GM12878 (cell line): ENCODE measurements around the gene GLT8D2. TPM values are rescaled to one million over a fixed set of nuclear protein-coding genes. Genes with fewer than 3 reads are reported as not detected.

ENCODE experiments used
- ATAC-seq: fragments of 200-7000 bp; cut with Tn5 transposase; 3 replicates; pipeline ENCODE4 v1.9.1; 2020; ENCODE audit warnings: mild to moderate bottlenecking, moderate library complexity
- BruUV-seq: library from RNA; stranded (reverse); fragments of 400-500 nt; replicated peaks from 2 replicates; lab custom pipeline; 2021; lab: Mats Ljungman, UMichigan
- CTCF ChIA-PET: fragments of 300-600 bp; sonication (Branson Sonifier 250); formaldehyde crosslinking; extraction: SDS; loops from one replicate; lab custom pipeline; 2021; ENCODE audit warnings: inconsistent platforms; lab: Yijun Ruan, JAX
- POLR2A ChIA-PET: fragments of 350-600 bp; formaldehyde crosslinking; extraction: SDS; loops from one replicate; lab custom pipeline; 2021; ENCODE audit warnings: inconsistent platforms; lab: Charles Lee
- RAD21 ChIA-PET: fragments of 300-600 bp; sonication (Branson Sonifier 250); formaldehyde crosslinking; loops from one replicate; lab custom pipeline; 2023; ENCODE audit warnings: antibody characterized with exemption; ENCODE audit not compliant: unreplicated experiment; lab: Charles Lee
- SMC1A ChIA-PET: fragments of 300-600 bp; sonication (Branson Sonifier 250); formaldehyde crosslinking; loops from one replicate; lab custom pipeline; 2023; ENCODE audit not compliant: unreplicated experiment, uncharacterized antibody; lab: Charles Lee
- DNase-seq: peaks from one replicate; pipeline ENCODE4 v3.0.0-alpha.2; 2011; ENCODE audit warnings: low read depth, low spot score
- FAIRE-seq: peaks from 3 replicates; lab custom pipeline; 2011; peaks lifted over from hg19 to GRCh38; lab: Jason Lieb, UNC
- H2AFZ ChIP-seq: 2 replicates; pipeline ENCODE4 v1.6.0; 2011; ENCODE audit warnings: low read depth, low read length, control low read depth; ENCODE audit not compliant: control insufficient read depth
- H3K27ac ChIP-seq: 2 replicates; pipeline ENCODE4 v1.5.1; 2011; ENCODE audit warnings: control low read depth; ENCODE audit not compliant: control insufficient read depth, insufficient read depth
- H3K27me3 ChIP-seq, 2 experiments: replicated peaks in 1 of 2; 2 replicates each; pipeline versions ENCODE4 v1.6.0 to v1.6.1; 2011; ENCODE audit warnings: low read length in 1 of 2; ENCODE audit not compliant: control insufficient read depth in 2 of 2, insufficient read depth in 2 of 2
- H3K36me3 ChIP-seq, 2 experiments: 2 replicates each; pipeline ENCODE4 v1.5.1; 2011; ENCODE audit warnings: low read length in 1 of 2; ENCODE audit not compliant: control insufficient read depth in 2 of 2, insufficient read depth in 2 of 2
- H3K4me1 ChIP-seq: 2 replicates; pipeline ENCODE4 v1.6.1; 2011; ENCODE audit warnings: mild to moderate bottlenecking, low read length, moderate library complexity, mixed read lengths; ENCODE audit not compliant: control insufficient read depth, insufficient read depth
- H3K4me2 ChIP-seq: 2 replicates; pipeline ENCODE4 v1.6.0; 2011; ENCODE audit warnings: control low read depth; ENCODE audit not compliant: control insufficient read depth, insufficient read depth
- H3K4me3 ChIP-seq: fragments of 200-600 bp; sonication (generic); 2 replicates; pipeline ENCODE4 v1.5.1; 2016
- H3K79me2 ChIP-seq: 2 replicates; pipeline ENCODE4 v1.6.0; 2011; ENCODE audit warnings: low read length; ENCODE audit not compliant: control insufficient read depth, insufficient read depth
- H3K9ac ChIP-seq: 2 replicates; pipeline ENCODE4 v1.8.0; 2011; ENCODE audit warnings: low read length, control low read depth, mixed read lengths; ENCODE audit not compliant: control insufficient read depth, insufficient read depth
- H3K9me3 ChIP-seq: replicated peaks from 3 replicates; pipeline ENCODE4 v1.5.1; 2011; ENCODE audit warnings: mild to moderate bottlenecking, low read length; ENCODE audit not compliant: control insufficient read depth, insufficient read depth
- H4K20me1 ChIP-seq: 2 replicates; pipeline ENCODE4 v1.6.0; 2011; ENCODE audit not compliant: control insufficient read depth, insufficient read depth
- ELK1 ChIP-seq: IDR thresholded peaks from 2 replicates; pipeline ENCODE4 v1.6.1; 2012; ENCODE audit warnings: low read depth, low read length, improper control_type of control experiment
- ESRRA ChIP-seq: IDR thresholded peaks from 2 replicates; pipeline ENCODE4 v1.6.1; 2012; ENCODE audit warnings: mild to moderate bottlenecking, low read length, improper control_type of control experiment
- MLLT1 ChIP-seq: fragments of 450-650 bp; IDR thresholded peaks from 2 replicates; pipeline ENCODE4 v1.6.1; 2016; ENCODE audit warnings: mild to moderate bottlenecking
- MXI1 ChIP-seq: fragments of 150-350 bp; IDR thresholded peaks from 2 replicates; pipeline ENCODE4 v1.6.1; 2011; ENCODE audit warnings: low read depth, mild to moderate bottlenecking, inconsistent platforms, low read length, improper control_type of control experiment
- NKRF ChIP-seq: fragments of 450-650 bp; conservative IDR thresholded peaks from 2 replicates; pipeline ENCODE4 v1.6.1; 2017; ENCODE audit warnings: mild to moderate bottlenecking, moderate library complexity
- RBBP5 ChIP-seq: fragments of 200-600 bp; sonication (generic); conservative IDR thresholded peaks from 2 replicates; pipeline ENCODE4 v1.6.1; 2016
- RFX5 ChIP-seq: IDR thresholded peaks from 2 replicates; pipeline ENCODE4 v1.6.1; 2011; ENCODE audit warnings: low read depth, low read length, improper control_type of control experiment
- SP1 ChIP-seq: IDR thresholded peaks from one replicate; pipeline ENCODE4 v1.6.1; 2011; ENCODE audit warnings: low read depth, low read length
- TAF1 ChIP-seq: IDR thresholded peaks from 2 replicates; pipeline ENCODE4 v1.6.1; 2011; ENCODE audit warnings: mild to moderate bottlenecking, low read depth, low read length, borderline replicate concordance
- TARDBP ChIP-seq: IDR thresholded peaks from 2 replicates; pipeline ENCODE4 v1.6.1; 2016; ENCODE audit warnings: borderline replicate concordance
- WRNIP1 ChIP-seq: IDR thresholded peaks from 2 replicates; pipeline ENCODE4 v1.6.1; 2011; ENCODE audit warnings: low read depth, low read length, improper control_type of control experiment, borderline replicate concordance
- ZNF207 ChIP-seq: fragments of 450-650 bp; IDR thresholded peaks from 2 replicates; pipeline ENCODE4 v1.6.1; 2014; ENCODE audit warnings: antibody characterized with exemption, mild to moderate bottlenecking, borderline replicate concordance
- WGBS: methylation state at CpG from one replicate; pipeline ENCODE4 v1.1.6; 2016; ENCODE audit warnings: low lambda C conversion rate; ENCODE audit not compliant: insufficient replicate concordance, insufficient coverage; ENCODE audit errors: missing lambda C conversion rate; 5-methylcytosine and 5-hydroxymethylcytosine counted together
- in situ Hi-C: fragments of 300-500 bp; cut with MboI; formaldehyde crosslinking; loops from 9 replicates; pipeline ENCODE4 v1.14.3; 2018; ENCODE audit warnings: mixed read lengths
- intact Hi-C: fragments of 100-400 bp; cut with micrococcal nuclease; formaldehyde crosslinking; loops from one replicate; pipeline ENCODE4 v1.14.2; 2022; ENCODE audit not compliant: unreplicated experiment
- polyA plus RNA-seq, 11 experiments: library from polyadenylated mRNA; depleted of rRNA in 4 of 11; unstranded in 6 of 11; stranded (reverse) in 5 of 11; fragments of >200 nt; fragmentation: Nextera tagmentation in 4 of 11; fragmentation: Illumina TruSeq in 1 of 11; extraction: Ambion mirVana in 4 of 11; extraction: Trizol in 1 of 11; gene quantifications; 1 replicate in 1 of 11; 2 replicates in 10 of 11; pipeline versions ENCODE4 v1.2.1 to v1.2.3, GENCODE V29; 2011 to 2016; ENCODE audit warnings: inconsistent platforms in 2 of 11, missing spikeins in 2 of 11, low read depth in 1 of 11
- total RNA-seq, 4 experiments: library from RNA; depleted of rRNA in 3 of 4; stranded (reverse); fragments of >200 nt in 3 of 4; fragmentation: Illumina TruSeq in 1 of 4; extraction: Trizol in 1 of 4; gene quantifications; 2 replicates each; pipeline versions ENCODE4 v1.2.1 to v1.2.3, GENCODE V29; 2013 to 2021

The GLT8D2 gene
- total and polyA plus RNA-seq, 10 of the 15 experiments (the other 5 are each of a cell fraction or from before 2014, with no cell fraction given): 0.06 to 0.80 (median 0.37) TPM; not detected in 1

- TF ChIP-seq NKRF (no peak), RBBP5 (no peak), ZNF207 (no peak), TAF1 (no peak), TARDBP (no peak), SP1 (no peak), RFX5 (no peak), MXI1 (no peak), ELK1 (no peak)
Observed at GRCh38 chr12:103997286-103997900, 52.6 kb downstream of the GLT8D2 start (continued).

GRCh38 chr12:103996595-103996994 lies 53.4 kb downstream of the GLT8D2 start:
- ATAC-seq (no peak), DNase-seq (no peak), FAIRE-seq (no peak)
- POLR2A ChIA-PET: no interaction called here
- Histone ChIP-seq H3K79me2 (no peaks in the 10 kb centered on the region), H3K27me3 (no peaks in the 10 kb centered on the region), H3K9ac (no peak overlapping the region), H2AFZ (no peak overlapping the region), H3K9me3 (no peaks in the 10 kb centered on the region), H3K4me2 (no peak overlapping the region), H3K4me3 (no peak overlapping the region), H3K36me3 (no peaks in the 10 kb centered on the region), H3K4me1 (no peaks in the 10 kb centered on the region), H4K20me1 (no peaks in the 10 kb centered on the region), H3K27ac (no peak overlapping the region)
- SMC1A ChIA-PET: interaction anchor here (0.9 to 1.8 kb wide), 2 partner anchors 16 to 112 kb away, joined by 3 to 4 read pairs; no protein-coding TSS in a partner anchor
- RAD21 ChIA-PET: interaction anchor here (1.0 kb wide), 1 partner anchor 112 kb away, joined by 4 read pairs; no protein-coding TSS in a partner anchor
- WGBS: 68% methylated on average over 5 of the region's 5 CpGs
- CTCF ChIA-PET: interaction anchor here (0.8 to 1.9 kb wide), 2 partner anchors 112 to 204 kb away, joined by 5 to 6 read pairs; no protein-coding TSS in a partner anchor
- intact Hi-C loops (loop anchor here (10.0 kb wide), 1 partner anchor 108 kb away; no protein-coding TSS in a partner anchor), in situ Hi-C loops (no loop called here)
- no peak for TF ChIP-seq NKRF
- TF ChIP-seq MLLT1: no peak
- no peak for TF ChIP-seq WRNIP1
- no peak for TF ChIP-seq ESRRA
- TF ChIP-seq TARDBP: no peak
- no peak for TF ChIP-seq RFX5
- no TSS peak for BruUV-seq
